ENCODE results near the gene PCBP1. TPM values are rescaled to one million over a fixed set of nuclear protein-coding genes. Genes with fewer than 3 reads are reported as not detected.
"Not testable (repeated sequence)": the region's sequence is repeated elsewhere in the genome, so short reads cannot be mapped to it uniquely, and the experiment has no call there.

PCBP1 gene
- total RNA-seq, 2 donors from 2014 or later, result 97.9 to 128 TPM

DNA sequence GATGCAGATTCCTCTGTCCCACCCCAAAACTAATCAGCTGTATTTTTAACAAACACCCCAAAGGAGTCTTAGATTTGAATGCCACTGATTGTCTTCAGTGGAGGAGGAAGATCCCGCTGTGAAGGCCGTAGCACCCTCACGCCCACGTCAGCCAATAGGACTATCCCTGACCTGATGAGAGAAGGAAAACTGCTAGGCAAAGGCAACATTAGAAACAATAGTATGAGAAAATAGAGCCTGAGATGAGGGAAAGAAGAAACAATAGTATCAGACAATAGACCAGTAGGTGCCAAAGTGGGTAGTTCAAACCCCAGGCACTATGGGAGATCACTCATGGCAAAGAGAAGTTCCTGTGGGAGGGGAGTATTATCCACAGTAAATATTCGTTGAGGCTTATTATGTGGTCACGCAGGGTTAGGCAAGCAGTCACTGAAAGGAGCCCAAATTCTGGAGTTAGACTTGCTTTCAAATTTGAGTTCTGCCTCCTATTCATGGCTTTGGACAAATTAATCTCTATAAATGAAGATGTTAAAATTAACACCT, 2.8 kb downstream of the PCBP1 start:
- DNase-seq, result no peak
- intact Hi-C loops (cut with DNase I), result loop anchor here (10.0 kb wide), 1 partner anchor 55 kb away; no protein-coding TSS in a partner anchor
- 54 to 66% methylated on average over 6 of the region's 6 CpGs for WGBS, 2 donors

DNA sequence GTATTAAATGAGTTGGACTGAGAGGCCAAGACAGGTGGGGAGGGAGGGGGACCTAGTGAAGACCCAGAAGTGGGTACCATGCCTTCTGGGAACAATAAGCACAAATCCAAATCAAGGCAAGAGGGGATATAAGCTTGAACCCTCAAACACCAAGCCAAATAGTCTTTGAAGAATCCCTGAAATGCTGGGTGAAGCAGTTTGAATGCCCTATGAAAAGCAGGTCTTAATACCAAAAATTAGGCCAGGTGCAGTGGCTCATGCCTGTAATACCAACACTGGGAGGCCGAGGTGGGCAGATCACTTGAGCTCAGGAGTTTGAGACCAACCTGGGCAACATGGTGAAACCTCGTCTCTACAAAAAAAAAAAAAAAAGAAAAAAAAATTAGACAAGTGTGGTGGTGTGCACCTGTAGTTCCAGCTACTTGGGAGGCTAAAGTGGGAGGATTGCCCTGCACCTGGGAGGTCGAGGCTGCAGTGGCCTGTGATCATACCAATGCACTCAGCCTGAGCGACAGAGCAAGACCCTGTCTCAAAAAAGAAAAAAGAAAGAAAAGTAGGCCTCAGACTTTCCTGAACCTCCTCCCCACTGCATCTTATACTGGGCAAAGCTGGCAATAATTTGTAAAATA, 3.5 kb downstream of the PCBP1 start:
- ATAC-seq (no peak), DNase-seq (no peak)
- no peak overlapping the region for H3K4me3 ChIP-seq
- TF ChIP-seq POLR2A (IDR thresholded peaks at IDR 0.05), result no peak
- TF ChIP-seq, protein P1, sequence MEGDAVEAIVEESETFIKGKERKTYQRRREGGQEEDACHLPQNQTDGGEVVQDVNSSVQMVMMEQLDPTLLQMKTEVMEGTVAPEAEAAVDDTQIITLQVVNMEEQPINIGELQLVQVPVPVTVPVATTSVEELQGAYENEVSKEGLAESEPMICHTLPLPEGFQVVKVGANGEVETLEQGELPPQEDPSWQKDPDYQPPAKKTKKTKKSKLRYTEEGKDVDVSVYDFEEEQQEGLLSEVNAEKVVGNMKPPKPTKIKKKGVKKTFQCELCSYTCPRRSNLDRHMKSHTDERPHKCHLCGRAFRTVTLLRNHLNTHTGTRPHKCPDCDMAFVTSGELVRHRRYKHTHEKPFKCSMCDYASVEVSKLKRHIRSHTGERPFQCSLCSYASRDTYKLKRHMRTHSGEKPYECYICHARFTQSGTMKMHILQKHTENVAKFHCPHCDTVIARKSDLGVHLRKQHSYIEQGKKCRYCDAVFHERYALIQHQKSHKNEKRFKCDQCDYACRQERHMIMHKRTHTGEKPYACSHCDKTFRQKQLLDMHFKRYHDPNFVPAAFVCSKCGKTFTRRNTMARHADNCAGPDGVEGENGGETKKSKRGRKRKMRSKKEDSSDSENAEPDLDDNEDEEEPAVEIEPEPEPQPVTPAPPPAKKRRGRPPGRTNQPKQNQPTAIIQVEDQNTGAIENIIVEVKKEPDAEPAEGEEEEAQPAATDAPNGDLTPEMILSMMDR (IDR thresholded peaks at IDR 0.05), result no peak
- WGBS, 2 donors, result 87 to 98% methylated on average over 4 of the region's 4 CpGs
- H3K4me1 ChIP-seq, result peaks cover 40% of the 10 kb centered on the region
- no peaks in the 10 kb centered on the region for H3K9me3 ChIP-seq
- no peaks in the 10 kb centered on the region for H3K27me3 ChIP-seq
- intact Hi-C loops (cut with DNase I), result no loop called here
- peak overlapping the region in 3 of 4 donors; percentile 99 to 100 (median 100) for H3K27ac ChIP-seq
- no peaks in the 10 kb centered on the region for H3K36me3 ChIP-seq (replicated peaks in 1 of 2; ENCODE audit: insufficient read depth in 1 of 2, low read depth in 2 of 2)

More for the DNA sequence above, 2.8 kb downstream of the PCBP1 start:
- Histone ChIP-seq H3K9me3 (no peaks in the 10 kb centered on the region), H3K27ac (peak overlapping the region; percentile 70 to 100 (median 100)), H3K27me3 (no peaks in the 10 kb centered on the region), H3K4me1 (peaks cover 40% of the 10 kb centered on the region), H3K4me3 (no peak overlapping the region), H3K36me3 (replicated peaks in 1 of 2; ENCODE audit: insufficient read depth in 1 of 2, low read depth in 2 of 2) (no peaks in the 10 kb centered on the region)
- TF ChIP-seq POLR2A (IDR thresholded peaks at IDR 0.05), result no peak
- TF ChIP-seq, protein P1 (IDR thresholded peaks at IDR 0.05), result no peak
- ATAC-seq, result no peak

DNA sequence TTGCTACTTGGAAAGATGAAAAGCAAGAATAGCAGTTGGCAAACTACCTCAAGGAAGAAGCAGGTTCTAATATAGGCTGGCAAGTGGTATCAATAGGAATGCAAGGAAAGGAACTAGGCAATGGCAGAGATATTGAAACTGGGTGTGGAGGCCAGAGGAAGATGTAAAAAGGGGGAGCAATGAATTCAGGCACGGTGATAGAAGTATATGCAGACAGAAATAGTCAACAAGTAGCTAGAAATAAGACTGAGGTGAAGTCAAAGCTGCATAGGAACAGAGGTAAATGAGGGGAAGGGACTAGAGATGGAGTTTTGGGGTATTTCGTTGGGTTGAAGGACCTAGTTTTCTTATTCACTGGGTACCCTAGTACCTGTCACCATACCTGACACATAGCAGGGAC, 4.1 kb downstream of the PCBP1 start:
- H3K4me3 ChIP-seq, result no peak overlapping the region
- H3K9me3 ChIP-seq, result no peaks in the 10 kb centered on the region
- WGBS, 2 donors, result 67 to 69% methylated on average over 2 of the region's 2 CpGs
- DNase-seq (no peak), ATAC-seq (no peak)
- no peaks in the 10 kb centered on the region for H3K36me3 ChIP-seq (replicated peaks in 1 of 2; ENCODE audit: insufficient read depth in 1 of 2, low read depth in 2 of 2)
- peak overlapping the region in 1 of 4 donors; percentile 20 for H3K27ac ChIP-seq
- H3K4me1 ChIP-seq, result peaks cover 35% of the 10 kb centered on the region
- intact Hi-C loops (cut with DNase I), result no loop called here
- H3K27me3 ChIP-seq, result no peaks in the 10 kb centered on the region
- TF ChIP-seq, protein P1 (IDR thresholded peaks at IDR 0.05), result no peak
- no peak for TF ChIP-seq POLR2A (IDR thresholded peaks at IDR 0.05)

DNA sequence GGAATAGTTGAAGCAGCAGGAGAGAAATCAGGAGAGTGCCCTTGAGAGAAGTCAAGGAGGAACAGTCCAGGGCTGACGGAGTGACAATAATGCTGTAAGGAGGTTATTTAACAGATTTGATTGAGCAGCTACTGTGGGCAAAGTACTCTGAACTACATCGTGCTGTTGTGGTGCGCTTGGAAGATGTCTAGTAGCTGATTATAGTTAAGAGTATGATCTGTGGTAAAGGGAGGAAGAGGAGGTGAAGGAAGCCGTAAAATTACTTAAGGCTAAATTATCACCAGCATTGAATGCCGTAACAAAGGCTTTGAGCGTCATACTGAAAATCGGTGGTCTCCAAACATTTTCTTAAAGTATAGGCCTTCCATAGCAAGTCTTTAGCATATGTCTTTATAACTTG, 4.5 kb downstream of the PCBP1 start:
- no peak for TF ChIP-seq POLR2A (IDR thresholded peaks at IDR 0.05)
- H3K36me3 ChIP-seq (replicated peaks in 1 of 2; ENCODE audit: insufficient read depth in 1 of 2, low read depth in 2 of 2), result no peaks in the 10 kb centered on the region
- ATAC-seq (no peak), DNase-seq (no peak)
- H3K4me1 ChIP-seq, result peaks cover 34% of the 10 kb centered on the region
- intact Hi-C loops (cut with DNase I), result no loop called here
- H3K27ac ChIP-seq, result peak overlapping the region in 1 of 4 donors; percentile 20
- no peaks in the 10 kb centered on the region for H3K9me3 ChIP-seq
- H3K27me3 ChIP-seq, result no peaks in the 10 kb centered on the region
- H3K4me3 ChIP-seq, result no peak overlapping the region
- WGBS, 2 donors, result 83 to 88% methylated on average over 7 of the region's 7 CpGs

DNA sequence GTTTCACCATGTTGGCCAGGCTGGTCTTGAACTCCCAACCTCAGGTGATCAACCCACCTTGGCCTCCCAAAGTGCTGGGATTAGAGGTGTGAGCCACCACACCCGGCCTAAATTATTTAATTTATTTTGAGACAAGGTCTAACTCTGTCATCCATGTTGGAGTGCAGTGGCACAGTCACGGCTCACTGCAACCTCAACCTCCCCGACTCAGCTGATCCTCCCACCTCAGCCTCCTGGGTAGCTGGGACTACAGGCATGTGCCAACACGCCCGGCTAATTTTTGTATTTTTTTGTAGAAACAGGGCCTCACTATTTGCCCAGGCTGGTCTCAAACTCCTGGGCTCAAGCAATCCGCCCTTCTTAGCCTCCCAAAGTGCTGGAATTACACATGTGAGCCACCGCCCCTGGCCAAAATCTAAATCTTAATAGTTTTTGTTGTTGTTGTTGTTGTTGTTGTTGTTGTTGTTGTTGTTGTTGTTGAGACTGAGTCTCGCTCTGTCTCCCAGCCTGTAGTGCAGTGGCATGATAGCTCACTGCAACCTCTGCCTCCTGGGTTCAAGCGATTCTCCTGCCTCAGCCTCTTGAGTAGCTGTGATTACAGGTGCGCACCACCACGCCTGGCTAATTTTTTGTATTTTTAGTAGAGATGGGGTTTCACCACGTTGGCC, 5.4 kb downstream of the PCBP1 start:
- ATAC-seq; intact Hi-C loops (cut with DNase I); H3K9me3 ChIP-seq; H3K27me3 ChIP-seq; H3K36me3 ChIP-seq (replicated peaks in 1 of 2; ENCODE audit: insufficient read depth in 1 of 2, low read depth in 2 of 2); H3K4me3 ChIP-seq; H3K27ac ChIP-seq; DNase-seq: not testable (repeated sequence)
- H3K4me1 ChIP-seq, result peaks cover 34% of the 10 kb centered on the region
- 90% methylated on average over 12 of the region's 12 CpGs for WGBS, 2 donors

Data from body of pancreas (tissue), 4 donors.